Activated CD4-positive, alpha-beta memory T cell treated with anti-CD3 and anti-CD28 coated beads for 36 hours (primary cell): Measurements from ENCODE around the gene ABCG8. TPM values are rescaled to one million over a fixed set of nuclear protein-coding genes. Genes with fewer than 3 reads are reported as not detected.
A peak's percentile ranks its signal among the peaks of the same experiment; 100 is the strongest.

ENCODE experiments used
- CTCF ChIA-PET: fragments of 350-600 bp; sonication (Branson Sonifier 250); formaldehyde crosslinking; loops from one replicate; lab custom pipeline; 2021; ENCODE audit warnings: antibody characterized with exemption, inconsistent platforms; lab: Charles Lee
- POLR2A ChIA-PET: fragments of 350-600 bp; sonication (Branson Sonifier 250); formaldehyde crosslinking; loops from one replicate; lab custom pipeline; 2021; ENCODE audit warnings: antibody characterized with exemption; lab: Charles Lee
- DNase-seq: peaks from one replicate; pipeline ENCODE4 v3.0.0-alpha.2; 2020
- H3K27ac Mint-ChIP-seq: one replicate; pipeline ENCODE4 v1.8.0; 2021; ENCODE audit warnings: mixed read lengths
- H3K27me3 Mint-ChIP-seq: one replicate; pipeline ENCODE4 v1.8.0; 2021; ENCODE audit warnings: mixed read lengths
- H3K36me3 Mint-ChIP-seq: one replicate; pipeline ENCODE4 v1.8.0; 2021; ENCODE audit warnings: mixed read lengths
- H3K4me1 Mint-ChIP-seq: one replicate; pipeline ENCODE4 v1.8.0; 2021; ENCODE audit warnings: low read depth, mixed read lengths
- H3K4me3 Mint-ChIP-seq: one replicate; pipeline ENCODE4 v1.8.0; 2021; ENCODE audit warnings: mild to moderate bottlenecking, mixed read lengths
- H3K9me3 Mint-ChIP-seq: one replicate; pipeline ENCODE4 v1.8.0; 2021; ENCODE audit warnings: mixed read lengths
- intact Hi-C: fragments of 100-400 bp; cut with micrococcal nuclease; formaldehyde crosslinking; loops from one replicate; pipeline ENCODE4 v1.15.1; 2023
- total RNA-seq, 2 experiments: library from RNA; stranded (reverse); gene quantifications; one replicate each; pipeline ENCODE4 v1.2.3, GENCODE V29; 2021

Gene ABCG8
- total RNA-seq, 2 experiments from 2014 or later = not detected

GRCh38 chr2:43810888-43811287 lies 27.9 kb upstream of the ABCG8 start:
- Mint-ChIP-seq H3K27me3 (no peaks in the 10 kb centered on the region), H3K9me3 (no peaks in the 10 kb centered on the region), H3K36me3 (peaks cover 5% of the 10 kb centered on the region), H3K4me3 (no peak overlapping the region), H3K4me1 (no peaks in the 10 kb centered on the region), H3K27ac (no peak overlapping the region)
- POLR2A ChIA-PET = no interaction called here
- DNase-seq = no peak
- intact Hi-C loops = no loop called here
- CTCF ChIA-PET = no interaction called here

GRCh38 chr2:43812006-43812405 lies 26.8 kb upstream of the ABCG8 start:
- H3K27ac Mint-ChIP-seq = no peak overlapping the region
- H3K27me3 Mint-ChIP-seq = no peaks in the 10 kb centered on the region
- DNase-seq = no peak
- intact Hi-C loops = no loop called here
- POLR2A ChIA-PET = interaction anchor here (0.6 kb wide), 1 partner anchor 57 kb away, joined by 4 read pairs; no protein-coding TSS in a partner anchor
- H3K36me3 Mint-ChIP-seq = peaks cover 3% of the 10 kb centered on the region
- no peaks in the 10 kb centered on the region for H3K9me3 Mint-ChIP-seq
- CTCF ChIA-PET = no interaction called here
- no peaks in the 10 kb centered on the region for H3K4me1 Mint-ChIP-seq
- H3K4me3 Mint-ChIP-seq = no peak overlapping the region

GRCh38 chr2:43812947-43813346 lies 25.8 kb upstream of the ABCG8 start:
- ChIA-PET POLR2A (no interaction called here), CTCF (no interaction called here)
- Mint-ChIP-seq H3K4me1 (no peaks in the 10 kb centered on the region), H3K27me3 (no peaks in the 10 kb centered on the region), H3K36me3 (no peaks in the 10 kb centered on the region), H3K4me3 (no peak overlapping the region), H3K9me3 (no peaks in the 10 kb centered on the region), H3K27ac (no peak overlapping the region)
- intact Hi-C loops = no loop called here
- no peak for DNase-seq

GRCh38 chr2:43814711-43815110 lies 24.1 kb upstream of the ABCG8 start:
- Mint-ChIP-seq H3K27me3 (no peaks in the 10 kb centered on the region), H3K4me1 (no peaks in the 10 kb centered on the region), H3K4me3 (no peak overlapping the region), H3K27ac (no peak overlapping the region), H3K9me3 (no peaks in the 10 kb centered on the region), H3K36me3 (no peaks in the 10 kb centered on the region)
- ChIA-PET CTCF (no interaction called here), POLR2A (no interaction called here)
- DNase-seq = no peak
- intact Hi-C loops = no loop called here

GRCh38 chr2:43818761-43819160 lies 20.0 kb upstream of the ABCG8 start:
- peaks cover 10% of the 10 kb centered on the region for H3K27me3 Mint-ChIP-seq
- POLR2A ChIA-PET = no interaction called here
- DNase-seq = peak; percentile 46
- H3K4me1 Mint-ChIP-seq = no peaks in the 10 kb centered on the region
- H3K4me3 Mint-ChIP-seq = no peak overlapping the region
- H3K9me3 Mint-ChIP-seq = no peaks in the 10 kb centered on the region
- H3K27ac Mint-ChIP-seq = no peak overlapping the region
- no peaks in the 10 kb centered on the region for H3K36me3 Mint-ChIP-seq
- CTCF ChIA-PET = no interaction called here
- intact Hi-C loops = no loop called here

GRCh38 chr2:43819491-43820163 lies 19.1 kb upstream of the ABCG8 start:
- no peak overlapping the region for H3K4me3 Mint-ChIP-seq
- CTCF ChIA-PET = no interaction called here
- no peaks in the 10 kb centered on the region for H3K4me1 Mint-ChIP-seq
- intact Hi-C loops = no loop called here
- H3K9me3 Mint-ChIP-seq = no peaks in the 10 kb centered on the region
- H3K36me3 Mint-ChIP-seq = no peaks in the 10 kb centered on the region
- H3K27me3 Mint-ChIP-seq = peaks cover 17% of the 10 kb centered on the region
- POLR2A ChIA-PET = no interaction called here
- no peak for DNase-seq
- H3K27ac Mint-ChIP-seq = no peak overlapping the region

GRCh38 chr2:43822839-43823238 lies 15.9 kb upstream of the ABCG8 start:
- no peak overlapping the region for H3K27ac Mint-ChIP-seq
- no peak overlapping the region for H3K4me3 Mint-ChIP-seq
- CTCF ChIA-PET = no interaction called here
- H3K9me3 Mint-ChIP-seq = no peaks in the 10 kb centered on the region
- H3K36me3 Mint-ChIP-seq = no peaks in the 10 kb centered on the region
- H3K4me1 Mint-ChIP-seq = no peaks in the 10 kb centered on the region
- intact Hi-C loops = no loop called here
- peaks cover 23% of the 10 kb centered on the region for H3K27me3 Mint-ChIP-seq
- no peak for DNase-seq
- POLR2A ChIA-PET = no interaction called here

- Mint-ChIP-seq H3K4me1 (no peaks in the 10 kb centered on the region), H3K4me3 (no peak overlapping the region), H3K9me3 (no peaks in the 10 kb centered on the region), H3K27me3 (peaks cover 25% of the 10 kb centered on the region), H3K27ac (no peak overlapping the region), H3K36me3 (no peaks in the 10 kb centered on the region)
- ChIA-PET POLR2A (no interaction called here), CTCF (no interaction called here)
- no peak for DNase-seq
- intact Hi-C loops = no loop called here
Observed at GRCh38 chr2:43823751-43824150, 15.0 kb upstream of the ABCG8 start.

- Mint-ChIP-seq H3K9me3 (no peaks in the 10 kb centered on the region), H3K4me3 (no peak overlapping the region), H3K36me3 (no peaks in the 10 kb centered on the region), H3K27ac (no peak overlapping the region), H3K27me3 (peaks cover 25% of the 10 kb centered on the region), H3K4me1 (no peaks in the 10 kb centered on the region)
- intact Hi-C loops = no loop called here
- POLR2A ChIA-PET = no interaction called here
- CTCF ChIA-PET = no interaction called here
- DNase-seq = no peak
Observed at GRCh38 chr2:43824512-43824911, 14.3 kb upstream of the ABCG8 start.

- Mint-ChIP-seq H3K9me3 (no peaks in the 10 kb centered on the region), H3K27me3 (peaks cover 25% of the 10 kb centered on the region), H3K4me1 (no peaks in the 10 kb centered on the region), H3K27ac (no peak overlapping the region), H3K4me3 (no peak overlapping the region), H3K36me3 (no peaks in the 10 kb centered on the region)
- POLR2A ChIA-PET = no interaction called here
- intact Hi-C loops = no loop called here
- CTCF ChIA-PET = no interaction called here
- DNase-seq = no peak
Observed at GRCh38 chr2:43824951-43825493, 13.7 kb upstream of the ABCG8 start.

- Mint-ChIP-seq H3K27ac (no peak overlapping the region), H3K4me1 (no peaks in the 10 kb centered on the region), H3K4me3 (no peak overlapping the region), H3K36me3 (no peaks in the 10 kb centered on the region), H3K27me3 (peaks cover 28% of the 10 kb centered on the region), H3K9me3 (no peaks in the 10 kb centered on the region)
- CTCF ChIA-PET = no interaction called here
- no peak for DNase-seq
- POLR2A ChIA-PET = no interaction called here
- intact Hi-C loops = no loop called here
Observed at GRCh38 chr2:43825841-43826240, 12.9 kb upstream of the ABCG8 start.

GRCh38 chr2:43826305-43827250 lies 12.2 kb upstream of the ABCG8 start:
- POLR2A ChIA-PET = no interaction called here
- intact Hi-C loops = no loop called here
- CTCF ChIA-PET = no interaction called here

More at GRCh38 chr2:43826305-43827250, 12.2 kb upstream of the ABCG8 start:
- H3K4me1 Mint-ChIP-seq = peaks cover 3% of the 10 kb centered on the region
- no peak for DNase-seq
- no peaks in the 10 kb centered on the region for H3K36me3 Mint-ChIP-seq
- no peaks in the 10 kb centered on the region for H3K9me3 Mint-ChIP-seq
- H3K4me3 Mint-ChIP-seq = no peak overlapping the region
- H3K27ac Mint-ChIP-seq = no peak overlapping the region
- peaks cover 32% of the 10 kb centered on the region for H3K27me3 Mint-ChIP-seq
